ENCODE measurements around the gene MEF2A.

DNA sequence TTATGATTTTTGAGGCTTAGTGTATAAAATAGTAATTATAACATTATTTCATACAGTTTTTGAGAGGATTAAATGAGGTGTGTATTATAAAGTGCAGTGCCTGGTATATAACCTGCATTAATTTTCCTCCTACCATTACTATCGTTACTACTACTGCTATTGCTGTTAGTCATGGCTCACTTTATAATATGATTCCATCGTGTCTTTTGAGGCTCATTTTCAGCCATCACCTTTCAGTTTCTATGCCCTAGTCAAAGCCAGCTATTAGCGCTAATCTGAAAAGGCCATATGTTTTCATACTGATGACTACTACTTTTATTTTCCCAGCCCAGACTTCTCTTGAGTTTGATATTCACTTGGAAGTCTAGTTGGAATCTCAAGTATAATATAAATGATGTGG lies 5.5 kb downstream of the MEF2A start:
- TF ChIP-seq, protein P1, sequence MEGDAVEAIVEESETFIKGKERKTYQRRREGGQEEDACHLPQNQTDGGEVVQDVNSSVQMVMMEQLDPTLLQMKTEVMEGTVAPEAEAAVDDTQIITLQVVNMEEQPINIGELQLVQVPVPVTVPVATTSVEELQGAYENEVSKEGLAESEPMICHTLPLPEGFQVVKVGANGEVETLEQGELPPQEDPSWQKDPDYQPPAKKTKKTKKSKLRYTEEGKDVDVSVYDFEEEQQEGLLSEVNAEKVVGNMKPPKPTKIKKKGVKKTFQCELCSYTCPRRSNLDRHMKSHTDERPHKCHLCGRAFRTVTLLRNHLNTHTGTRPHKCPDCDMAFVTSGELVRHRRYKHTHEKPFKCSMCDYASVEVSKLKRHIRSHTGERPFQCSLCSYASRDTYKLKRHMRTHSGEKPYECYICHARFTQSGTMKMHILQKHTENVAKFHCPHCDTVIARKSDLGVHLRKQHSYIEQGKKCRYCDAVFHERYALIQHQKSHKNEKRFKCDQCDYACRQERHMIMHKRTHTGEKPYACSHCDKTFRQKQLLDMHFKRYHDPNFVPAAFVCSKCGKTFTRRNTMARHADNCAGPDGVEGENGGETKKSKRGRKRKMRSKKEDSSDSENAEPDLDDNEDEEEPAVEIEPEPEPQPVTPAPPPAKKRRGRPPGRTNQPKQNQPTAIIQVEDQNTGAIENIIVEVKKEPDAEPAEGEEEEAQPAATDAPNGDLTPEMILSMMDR (IDR thresholded peaks at IDR 0.05; ENCODE audit: low read length), result no peak
- TF ChIP-seq EZH2 (IDR thresholded peaks at IDR 0.05; ENCODE audit: borderline replicate concordance, low read length), result no peak

All from OCI-LY1 (cell line).